ENCODE results near the gene USP13.

DNA sequence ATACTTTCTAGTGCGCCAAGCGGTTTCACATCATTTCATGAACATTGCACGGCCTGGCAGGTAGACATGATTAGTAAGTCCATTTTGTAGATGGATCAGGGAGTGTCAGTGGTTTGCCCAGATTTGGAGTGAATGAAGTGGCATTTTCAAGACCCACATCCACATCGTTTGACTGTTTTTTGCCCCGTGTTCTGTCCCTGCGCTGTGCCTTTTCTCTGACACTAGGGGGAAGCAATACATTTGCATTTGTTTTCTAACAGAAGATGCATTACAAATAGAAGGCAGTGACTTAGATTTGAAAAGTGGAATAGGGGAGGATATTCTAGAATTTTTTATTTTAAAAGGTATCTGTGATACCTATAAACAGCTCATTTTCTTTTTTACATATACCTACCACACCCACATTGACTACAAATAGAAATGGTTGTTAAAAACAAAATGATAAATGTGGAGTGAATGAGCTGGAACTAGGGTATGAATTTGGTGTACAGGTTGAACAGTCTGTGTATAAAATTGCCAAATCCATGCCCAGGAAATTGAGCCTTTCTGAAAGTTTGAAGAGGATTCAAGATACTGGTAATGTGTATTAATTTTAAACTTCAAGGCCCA, 98.0 kb downstream of the USP13 start:
- no peak for TF ChIP-seq POLR2AphosphoS5 (IDR thresholded peaks at IDR 0.05; ENCODE audit: low read depth, low read length)
- no peak for TF ChIP-seq SPI1 (IDR thresholded peaks at IDR 0.05; ENCODE audit: low read depth, low read length)

Data from GM12891 (cell line).